ENCODE measurements around the gene RIMKLA. TPM values are rescaled to one million over a fixed set of nuclear protein-coding genes. Genes with fewer than 3 reads are reported as not detected.

Gene RIMKLA
- total and polyA plus RNA-seq, 2 donors (not counting 1 experiment from before 2014, with no cell fraction given) = 0.01 TPM; not detected in 1

- Mint-ChIP-seq H3K4me1 (no peaks in the 10 kb centered on the region), H3K27me3 (peaks cover 34% of the 10 kb centered on the region), H3K27ac (no peak overlapping the region), H3K4me3 (no peak overlapping the region), H3K9me3 (ENCODE audit: insufficient read depth) (no peaks in the 10 kb centered on the region)
- H3K27ac ChIP-seq (ENCODE audit: low read length in 2 of 2) = no peak overlapping the region
- H4K20me1 ChIP-seq (ENCODE audit: control insufficient read depth, insufficient read depth, low read length, poor library complexity, severe bottlenecking) = no peaks in the 10 kb centered on the region
- no peaks in the 10 kb centered on the region for H3K36me3 ChIP-seq (replicated peaks in 1 of 2; ENCODE audit: control extremely low read depth in 1 of 2, control insufficient read depth in 1 of 2, extremely low read depth in 1 of 2, insufficient read depth in 2 of 2, low read length in 1 of 2)
- POLR2A ChIA-PET = no interaction called here
- no peak overlapping the region for H3K9ac ChIP-seq (ENCODE audit: low read length)
- no peak for TF ChIP-seq EZH2 (IDR thresholded peaks at IDR 0.05; ENCODE audit: borderline replicate concordance, insufficient read depth, low read depth, low read length, poor library complexity, severe bottlenecking)
- TF ChIP-seq CTCF (IDR thresholded peaks at IDR 0.05) = no peak
- H3K9me3 ChIP-seq (ENCODE audit: control extremely low read depth in 1 of 3, control insufficient read depth in 2 of 3, insufficient read depth in 1 of 3, low read length in 2 of 3) = no peaks in the 10 kb centered on the region
- H3K4me2 ChIP-seq (replicated peaks; ENCODE audit: low read depth, low read length, poor library complexity, severe bottlenecking) = no peak overlapping the region
- CTCF ChIA-PET = no interaction called here
- DNase-seq (no peak), ATAC-seq (ENCODE audit: low read depth) (no peak)
- H3K27me3 ChIP-seq (replicated peaks in 1 of 4; ENCODE audit: control extremely low read depth in 1 of 4, control insufficient read depth in 3 of 4, insufficient read depth in 4 of 4, low read length in 3 of 4) = peaks cover 0 to 4% (median 0%) of the 10 kb centered on the region in 4 experiments
- no CpG with 5 or more reads among the region's 2 CpGs for WGBS (ENCODE audit: insufficient coverage)
- H2AFZ ChIP-seq (ENCODE audit: insufficient read depth, low read depth, low read length, poor library complexity, severe bottlenecking) = no peak overlapping the region
- intact Hi-C loops (cut with micrococcal nuclease) = no loop called here
- no peak overlapping the region for H3K4me3 ChIP-seq (ENCODE audit: control extremely low read depth in 1 of 5, extremely low read depth in 1 of 5, insufficient read depth in 1 of 5, low read depth in 2 of 5, low read length in 4 of 5)
- no peaks in the 10 kb centered on the region for H3K79me2 ChIP-seq (ENCODE audit: control insufficient read depth, insufficient read depth, low read length)
- no peaks in the 10 kb centered on the region for H3K4me1 ChIP-seq (ENCODE audit: control insufficient read depth in 2 of 2, insufficient read depth in 2 of 2, low read length in 2 of 2)
These were observed 16.1 kb upstream of the RIMKLA start for GRCh38 chr1:42364542-42364941.

- Histone ChIP-seq H3K9ac (ENCODE audit: low read length) (no peak overlapping the region), H2AFZ (ENCODE audit: insufficient read depth, low read depth, low read length, poor library complexity, severe bottlenecking) (no peak overlapping the region), H3K4me1 (ENCODE audit: control insufficient read depth in 2 of 2, insufficient read depth in 2 of 2, low read length in 2 of 2) (no peaks in the 10 kb centered on the region), H4K20me1 (ENCODE audit: control insufficient read depth, insufficient read depth, low read length, poor library complexity, severe bottlenecking) (no peaks in the 10 kb centered on the region), H3K36me3 (replicated peaks in 1 of 2; ENCODE audit: control extremely low read depth in 1 of 2, control insufficient read depth in 1 of 2, extremely low read depth in 1 of 2, insufficient read depth in 2 of 2, low read length in 1 of 2) (no peaks in the 10 kb centered on the region), H3K27me3 (replicated peaks in 1 of 4; ENCODE audit: control extremely low read depth in 1 of 4, control insufficient read depth in 3 of 4, insufficient read depth in 4 of 4, low read length in 3 of 4) (peaks cover 0 to 4% (median 1%) of the 10 kb centered on the region in 4 experiments), H3K27ac (ENCODE audit: low read length in 2 of 2) (no peak overlapping the region), H3K79me2 (ENCODE audit: control insufficient read depth, insufficient read depth, low read length) (no peaks in the 10 kb centered on the region), H3K4me2 (replicated peaks; ENCODE audit: low read depth, low read length, poor library complexity, severe bottlenecking) (no peak overlapping the region), H3K4me3 (ENCODE audit: control extremely low read depth in 1 of 5, extremely low read depth in 1 of 5, insufficient read depth in 1 of 5, low read depth in 2 of 5, low read length in 4 of 5) (no peak overlapping the region), H3K9me3 (ENCODE audit: control extremely low read depth in 1 of 3, control insufficient read depth in 2 of 3, insufficient read depth in 1 of 3, low read length in 2 of 3) (no peaks in the 10 kb centered on the region)
- DNase-seq (no peak), ATAC-seq (ENCODE audit: low read depth) (no peak)
- intact Hi-C loops (cut with micrococcal nuclease) = no loop called here
- no peak for TF ChIP-seq CTCF (IDR thresholded peaks at IDR 0.05)
- no peak for TF ChIP-seq EZH2 (IDR thresholded peaks at IDR 0.05; ENCODE audit: borderline replicate concordance, insufficient read depth, low read depth, low read length, poor library complexity, severe bottlenecking)
- Mint-ChIP-seq H3K9me3 (ENCODE audit: insufficient read depth) (no peaks in the 10 kb centered on the region), H3K4me3 (no peak overlapping the region), H3K27me3 (peaks cover 34% of the 10 kb centered on the region), H3K27ac (no peak overlapping the region), H3K4me1 (no peaks in the 10 kb centered on the region)
- ChIA-PET CTCF (no interaction called here), POLR2A (no interaction called here)
- 91% methylated on average over 1 of the region's 2 CpGs for WGBS (ENCODE audit: insufficient coverage)
These were observed 15.5 kb upstream of the RIMKLA start for GRCh38 chr1:42365118-42365517.
